Fibroblast of peridontal ligament (primary cell): ENCODE measurements around the gene WNT16.
"Not testable (repeated sequence)": the region's sequence is repeated elsewhere in the genome, so short reads cannot be mapped to it uniquely, and the experiment has no call there.

Experiments used
- DNase-seq: peaks from one replicate; pipeline ENCODE4 v3.0.0-alpha.2; 2010; ENCODE audit errors: extremely low read depth

The WNT16 gene

GRCh38 chr7:121328508-121329190, at the start of gene WNT16:
WNT16 (plus strand) TSS chr7:121329000; CDS start chr7:121329293, 293 bp downstream.
- DNase-seq, result no peak

- peak; percentile 52 for DNase-seq
Measured at GRCh38 chr7:121279060-121279620, 49.7 kb upstream of the WNT16 start.

- DNase-seq, result peak; percentile 17
Measured at GRCh38 chr7:121279822-121280221, 49.0 kb upstream of the WNT16 start.

- DNase-seq, result peak; percentile 11
Measured at GRCh38 chr7:121280656-121281055, 48.1 kb upstream of the WNT16 start.

- DNase-seq, result no peak
Measured at GRCh38 chr7:121282129-121282528, 46.7 kb upstream of the WNT16 start.

GRCh38 chr7:121285066-121285667, 43.6 kb upstream of the WNT16 start:
- DNase-seq, result no peak

GRCh38 chr7:121286186-121286585, 42.6 kb upstream of the WNT16 start:
- DNase-seq, result no peak

GRCh38 chr7:121286742-121287734, 41.8 kb upstream of the WNT16 start:
- peak; percentile 17 for DNase-seq

- peak; percentile 80 for DNase-seq
Measured at GRCh38 chr7:121288894-121289293, 39.9 kb upstream of the WNT16 start.

GRCh38 chr7:121289930-121290329, 38.9 kb upstream of the WNT16 start:
- DNase-seq, result not testable (repeated sequence)

- DNase-seq, result no peak
Measured at GRCh38 chr7:121294448-121294992, 34.3 kb upstream of the WNT16 start.

- no peak for DNase-seq
Measured at GRCh38 chr7:121297843-121298242, 31.0 kb upstream of the WNT16 start.

- DNase-seq, result no peak
Measured at GRCh38 chr7:121298831-121299239, 30.0 kb upstream of the WNT16 start.

- no peak for DNase-seq
Measured at GRCh38 chr7:121300685-121301420, 27.9 kb upstream of the WNT16 start.

GRCh38 chr7:121301446-121302213, 27.2 kb upstream of the WNT16 start:
- peak; percentile 53 for DNase-seq

- peak; percentile 79 for DNase-seq
Measured at GRCh38 chr7:121302214-121302745, 26.5 kb upstream of the WNT16 start.

GRCh38 chr7:121303422-121304101, 25.2 kb upstream of the WNT16 start:
- no peak for DNase-seq

GRCh38 chr7:121304102-121304658, 24.6 kb upstream of the WNT16 start:
- DNase-seq, result peak; percentile 83

GRCh38 chr7:121305109-121305508, 23.7 kb upstream of the WNT16 start:
- peak; percentile 72 for DNase-seq
